ENCODE measurements around the gene OTUB1.

The OTUB1 gene

DNA sequence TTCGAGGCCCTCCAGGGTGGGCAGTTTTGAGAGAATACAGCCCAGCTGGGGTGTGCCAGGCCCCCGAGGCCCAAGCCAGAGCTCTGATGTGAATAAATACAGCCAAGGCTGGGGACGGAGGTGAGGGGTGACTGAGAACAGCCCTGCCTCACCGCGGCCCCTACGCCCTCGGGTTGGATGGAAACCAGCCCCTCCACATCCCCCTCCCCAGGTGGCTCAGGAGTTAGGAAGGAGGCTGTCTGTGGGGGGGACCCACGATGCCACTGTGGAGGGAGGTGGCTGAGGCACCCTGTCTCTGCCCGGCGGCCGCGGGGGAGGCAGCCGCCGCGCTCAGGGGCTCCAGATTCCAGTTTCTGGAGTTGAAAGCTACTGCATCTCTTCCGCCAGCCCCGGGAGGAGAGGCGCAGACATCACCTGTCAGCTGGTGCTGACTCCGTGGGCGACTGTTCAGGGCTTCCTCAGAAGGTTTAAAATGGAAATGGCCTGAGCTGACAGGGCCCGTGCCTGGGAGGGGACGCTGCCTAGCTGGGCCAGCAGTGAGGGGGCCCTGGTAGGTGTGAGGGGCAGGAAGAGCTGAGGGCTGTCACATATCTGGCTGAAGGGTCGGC, 50.9 kb downstream of the OTUB1 start:
- TF ChIP-seq, protein P1, sequence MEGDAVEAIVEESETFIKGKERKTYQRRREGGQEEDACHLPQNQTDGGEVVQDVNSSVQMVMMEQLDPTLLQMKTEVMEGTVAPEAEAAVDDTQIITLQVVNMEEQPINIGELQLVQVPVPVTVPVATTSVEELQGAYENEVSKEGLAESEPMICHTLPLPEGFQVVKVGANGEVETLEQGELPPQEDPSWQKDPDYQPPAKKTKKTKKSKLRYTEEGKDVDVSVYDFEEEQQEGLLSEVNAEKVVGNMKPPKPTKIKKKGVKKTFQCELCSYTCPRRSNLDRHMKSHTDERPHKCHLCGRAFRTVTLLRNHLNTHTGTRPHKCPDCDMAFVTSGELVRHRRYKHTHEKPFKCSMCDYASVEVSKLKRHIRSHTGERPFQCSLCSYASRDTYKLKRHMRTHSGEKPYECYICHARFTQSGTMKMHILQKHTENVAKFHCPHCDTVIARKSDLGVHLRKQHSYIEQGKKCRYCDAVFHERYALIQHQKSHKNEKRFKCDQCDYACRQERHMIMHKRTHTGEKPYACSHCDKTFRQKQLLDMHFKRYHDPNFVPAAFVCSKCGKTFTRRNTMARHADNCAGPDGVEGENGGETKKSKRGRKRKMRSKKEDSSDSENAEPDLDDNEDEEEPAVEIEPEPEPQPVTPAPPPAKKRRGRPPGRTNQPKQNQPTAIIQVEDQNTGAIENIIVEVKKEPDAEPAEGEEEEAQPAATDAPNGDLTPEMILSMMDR (IDR thresholded peaks at IDR 0.05; ENCODE audit: insufficient read depth, low read depth, low read length, missing control alignments): no peak
- no peak for DNase-seq (ENCODE audit: low read depth)
- no peak overlapping the region for H3K4me3 ChIP-seq (ENCODE audit: low read depth, low read length)

DNA sequence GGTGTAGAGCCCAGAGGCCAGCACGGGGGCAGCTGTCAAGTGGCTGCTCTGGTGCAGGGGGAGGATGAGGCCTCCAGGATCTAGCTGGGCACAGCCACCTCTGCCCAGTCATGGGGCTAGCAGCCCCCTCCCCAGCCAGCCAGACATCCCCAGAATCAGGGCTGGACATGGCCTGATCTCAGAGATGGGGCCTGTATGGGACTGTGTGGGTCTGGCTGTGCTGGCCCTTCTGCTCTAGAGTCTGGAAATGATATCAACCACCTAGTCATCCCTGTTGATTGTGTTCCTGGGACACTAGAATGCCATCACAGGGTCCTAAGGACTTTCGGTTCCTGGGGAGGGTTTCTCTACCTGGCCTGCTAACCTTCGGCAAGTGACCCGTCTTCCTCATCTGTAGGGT, 52.3 kb downstream of the OTUB1 start:
- no peak overlapping the region for H3K4me3 ChIP-seq (ENCODE audit: low read depth, low read length)
- DNase-seq (ENCODE audit: low read depth): no peak
- TF ChIP-seq, protein P1 (IDR thresholded peaks at IDR 0.05; ENCODE audit: insufficient read depth, low read depth, low read length, missing control alignments): no peak

DNA sequence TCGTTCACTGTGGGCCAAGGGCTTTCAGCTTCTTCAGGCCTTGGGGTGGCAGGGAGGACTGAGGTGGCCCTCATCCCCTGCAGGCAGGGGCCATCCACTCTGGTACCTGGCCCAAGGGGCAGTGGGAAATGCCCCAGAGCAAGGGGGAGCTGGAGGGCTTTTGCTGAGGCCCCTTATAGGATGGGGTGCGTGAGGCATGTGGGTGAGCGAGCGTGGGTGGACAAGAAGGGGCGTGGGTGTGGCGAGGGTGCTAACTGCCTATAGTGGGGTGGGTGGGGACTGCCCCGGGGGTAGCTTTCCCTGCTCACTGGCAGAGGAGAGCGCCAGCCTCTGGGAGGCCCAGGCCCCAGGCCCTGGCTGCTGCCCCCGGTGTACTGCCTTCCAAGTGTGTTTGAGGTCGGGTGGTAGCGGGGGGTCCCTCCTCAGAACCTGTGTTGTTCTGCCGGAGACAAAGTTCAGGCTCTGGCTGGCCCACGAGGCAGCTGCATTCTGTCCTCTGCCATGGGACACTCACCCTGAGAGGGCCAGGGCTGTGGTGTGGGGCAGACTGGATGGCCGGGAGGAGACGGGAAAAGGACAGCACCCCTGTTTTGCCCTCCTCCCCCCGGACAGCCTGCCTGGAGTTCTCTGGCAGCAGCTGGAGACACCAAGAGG, 52.9 kb downstream of the OTUB1 start:
- DNase-seq (ENCODE audit: low read depth): no peak
- TF ChIP-seq, protein P1 (IDR thresholded peaks at IDR 0.05; ENCODE audit: insufficient read depth, low read depth, low read length, missing control alignments): no peak
- no peak overlapping the region for H3K4me3 ChIP-seq (ENCODE audit: low read depth, low read length)

DNA sequence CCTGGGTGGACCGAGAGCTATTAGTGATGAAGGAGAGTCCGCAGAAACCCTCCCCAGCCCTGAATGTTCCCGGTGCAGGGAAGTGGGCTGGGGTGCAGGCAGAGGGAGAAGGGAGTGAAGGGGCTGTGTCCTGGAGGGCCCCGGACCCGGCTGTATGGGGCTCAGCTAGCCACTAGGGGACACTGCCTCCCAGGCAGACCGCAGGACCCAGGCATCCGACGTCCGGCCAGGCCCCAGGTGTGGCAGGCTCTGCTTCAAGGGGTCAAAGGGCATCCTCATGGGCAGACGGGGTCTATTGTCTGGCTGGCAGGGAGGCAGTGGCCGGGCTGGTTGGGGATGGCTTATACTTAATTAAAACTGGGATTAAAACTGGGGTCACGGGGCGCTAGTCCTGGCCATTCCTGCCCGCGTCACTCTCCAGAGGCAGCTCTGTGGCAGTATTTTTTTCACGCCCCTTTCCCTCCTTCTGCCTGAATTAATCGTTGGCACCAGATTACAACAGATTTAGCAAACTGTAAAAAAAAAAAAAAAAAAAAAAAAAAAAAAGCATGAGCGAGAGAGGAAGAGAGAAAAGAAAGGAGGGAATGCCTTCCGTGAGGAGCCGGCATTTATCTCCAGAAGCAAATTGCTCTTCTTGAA, 54.6 kb downstream of the OTUB1 start:
- peak; percentile 19 for DNase-seq (ENCODE audit: low read depth)
- TF ChIP-seq, protein P1 (IDR thresholded peaks at IDR 0.05; ENCODE audit: insufficient read depth, low read depth, low read length, missing control alignments): peak; percentile 30
- no peak overlapping the region for H3K4me3 ChIP-seq (ENCODE audit: low read depth, low read length)

DNA sequence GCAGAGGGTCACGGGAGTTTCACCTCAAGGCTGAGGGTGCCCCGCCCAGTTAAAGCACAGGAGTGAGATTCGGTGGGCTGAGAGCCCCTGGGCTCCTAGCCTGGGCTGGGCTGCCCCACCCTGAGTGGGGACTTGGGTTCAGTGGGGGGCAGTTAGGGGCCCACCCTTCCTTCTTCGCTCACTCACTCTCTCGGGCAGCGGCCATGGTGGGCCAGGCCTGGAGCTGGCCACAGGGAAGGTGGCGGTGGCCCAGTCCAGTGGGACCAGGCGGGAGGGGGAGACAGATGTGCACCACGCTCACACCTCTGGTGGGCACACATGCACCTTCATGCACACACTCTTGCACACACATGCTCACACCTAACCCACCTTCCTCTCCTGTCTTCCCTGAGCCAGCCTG, 55.6 kb downstream of the OTUB1 start:
- no peak for DNase-seq (ENCODE audit: low read depth)
- no peak overlapping the region for H3K4me3 ChIP-seq (ENCODE audit: low read depth, low read length)
- TF ChIP-seq, protein P1 (IDR thresholded peaks at IDR 0.05; ENCODE audit: insufficient read depth, low read depth, low read length, missing control alignments): no peak

DNA sequence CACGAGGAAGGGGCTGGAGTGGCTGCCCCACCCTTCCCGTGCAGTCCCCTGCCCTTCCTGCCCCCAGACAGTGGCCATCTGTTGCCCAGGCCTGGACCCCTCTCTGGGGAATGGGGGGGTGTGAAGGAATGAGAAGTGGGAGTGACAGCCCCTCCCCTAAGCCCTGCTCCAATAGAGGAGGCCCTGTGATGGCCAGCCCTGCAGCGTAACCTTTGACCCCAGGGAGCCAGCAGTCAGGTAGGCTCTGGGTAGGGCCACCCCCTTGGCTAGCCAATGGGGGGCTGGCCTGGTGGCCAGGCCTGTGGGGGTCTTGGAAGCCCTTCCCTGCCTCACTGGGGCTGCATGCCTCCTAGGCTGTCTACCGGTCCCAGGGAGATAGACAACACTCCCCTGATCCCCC, 56.1 kb downstream of the OTUB1 start:
- no peak for DNase-seq (ENCODE audit: low read depth)
- H3K4me3 ChIP-seq (ENCODE audit: low read depth, low read length): no peak overlapping the region
- TF ChIP-seq, protein P1 (IDR thresholded peaks at IDR 0.05; ENCODE audit: insufficient read depth, low read depth, low read length, missing control alignments): no peak
